H9 (cell line): ENCODE results near the gene CEP192. TPM values are rescaled to one million over a fixed set of nuclear protein-coding genes. Genes with fewer than 3 reads are reported as not detected.

Experiments used
- DNase-seq: peaks from one replicate; pipeline ENCODE4 v3.0.0-alpha.2; 2017
- H2AFZ ChIP-seq: one replicate; pipeline ENCODE4 v1.6.1; 2013; ENCODE audit warnings: mild to moderate bottlenecking, low read length, control low read depth, moderate library complexity
- H2AK5ac ChIP-seq: 2 replicates; pipeline ENCODE4 v1.6.1; 2013; ENCODE audit warnings: low read length, control low read depth, mixed read lengths; ENCODE audit not compliant: insufficient read length
- H2BK120ac ChIP-seq: one replicate; pipeline ENCODE4 v1.6.1; 2013; ENCODE audit warnings: low read depth, mild to moderate bottlenecking, low read length, control low read depth, inconsistent platforms; ENCODE audit not compliant: poor library complexity, severe bottlenecking
- H2BK12ac ChIP-seq: 2 replicates; pipeline ENCODE4 v1.6.1; 2013; ENCODE audit warnings: low read length, control low read depth, mixed read lengths, low read depth; ENCODE audit not compliant: insufficient read length
- H2BK15ac ChIP-seq: 2 replicates; pipeline ENCODE4 v1.6.1; 2013; ENCODE audit warnings: low read depth, low read length, control low read depth
- H2BK20ac ChIP-seq: one replicate; pipeline ENCODE4 v1.6.1; 2013; ENCODE audit warnings: low read depth, mild to moderate bottlenecking, low read length, control low read depth, inconsistent platforms; ENCODE audit not compliant: poor library complexity, severe bottlenecking
- H2BK5ac ChIP-seq: 2 replicates; pipeline ENCODE4 v1.6.1; 2013; ENCODE audit warnings: low read length, control low read depth, mixed read lengths; ENCODE audit not compliant: insufficient read length
- H3K14ac ChIP-seq: 2 replicates; pipeline ENCODE4 v1.6.1; 2013; ENCODE audit warnings: low read length, control low read depth; ENCODE audit not compliant: insufficient read depth
- H3K18ac ChIP-seq: 2 replicates; pipeline ENCODE4 v1.6.1; 2013; ENCODE audit warnings: low read depth, mild to moderate bottlenecking, mixed read lengths, low read length, control low read depth; ENCODE audit not compliant: insufficient read length
- H3K23ac ChIP-seq: 2 replicates; pipeline ENCODE4 v1.6.1; 2013; ENCODE audit warnings: low read length, control low read depth, mixed read lengths, low read depth; ENCODE audit not compliant: insufficient read length
- H3K23me2 ChIP-seq: 2 replicates; pipeline ENCODE4 v1.6.1; 2013; ENCODE audit warnings: low read depth, mild to moderate bottlenecking, mixed read lengths, low read length, control low read depth; ENCODE audit not compliant: insufficient read length, poor library complexity, severe bottlenecking
- H3K27ac ChIP-seq: 2 replicates; pipeline ENCODE4 v1.5.1; 2013; ENCODE audit warnings: low read length, control low read depth, mixed read lengths, low read depth; ENCODE audit not compliant: insufficient read length
- H3K27me3 ChIP-seq: 2 replicates; pipeline ENCODE4 v1.6.1; 2013; ENCODE audit warnings: low read length, control low read depth, inconsistent platforms; ENCODE audit not compliant: insufficient read depth
- H3K4ac ChIP-seq: 2 replicates; pipeline ENCODE4 v1.6.1; 2013; ENCODE audit warnings: low read depth, mild to moderate bottlenecking, control low read depth, inconsistent platforms, low read length, moderate library complexity
- H3K4me1 ChIP-seq: 2 replicates; pipeline ENCODE4 v1.6.1; 2013; ENCODE audit warnings: low read length, control low read depth, inconsistent platforms; ENCODE audit not compliant: insufficient read depth
- H3K4me2 ChIP-seq: 2 replicates; pipeline ENCODE4 v1.6.1; 2013; ENCODE audit warnings: low read length, control low read depth, mixed read lengths; ENCODE audit not compliant: insufficient read length, insufficient read depth
- H3K56ac ChIP-seq: 2 replicates; pipeline ENCODE4 v1.6.1; 2013; ENCODE audit warnings: low read depth, mild to moderate bottlenecking, mixed read lengths, low read length, control low read depth; ENCODE audit not compliant: insufficient read length
- H3K79me1 ChIP-seq: 2 replicates; pipeline ENCODE4 v1.6.1; 2013; ENCODE audit warnings: low read depth, mild to moderate bottlenecking, moderate library complexity, low read length, control low read depth, inconsistent platforms; ENCODE audit not compliant: insufficient read depth, poor library complexity, severe bottlenecking
- H3K79me2 ChIP-seq: 2 replicates; pipeline ENCODE4 v1.6.1; 2013; ENCODE audit warnings: low read length, control low read depth, inconsistent platforms; ENCODE audit not compliant: insufficient read depth
- H3K9ac ChIP-seq: 2 replicates; pipeline ENCODE4 v1.6.1; 2013; ENCODE audit warnings: low read length, control low read depth, mixed read lengths; ENCODE audit not compliant: insufficient read length; ENCODE audit errors: extremely low read depth
- H3K9me3 ChIP-seq: one replicate; pipeline ENCODE4 v1.6.1; 2013; ENCODE audit warnings: low read depth, low read length, inconsistent platforms; ENCODE audit not compliant: control insufficient read depth
- H3T11ph ChIP-seq: one replicate; pipeline ENCODE4 v1.6.1; 2013; ENCODE audit warnings: mild to moderate bottlenecking, low read length, control low read depth, inconsistent platforms
- H4K20me1 ChIP-seq: one replicate; pipeline ENCODE4 v1.6.1; 2013; ENCODE audit not compliant: control insufficient read depth, insufficient read length, insufficient read depth
- H4K5ac ChIP-seq: 2 replicates; pipeline ENCODE4 v1.6.1; 2013; ENCODE audit warnings: low read depth, mild to moderate bottlenecking, mixed read lengths, low read length, control low read depth; ENCODE audit not compliant: insufficient read length
- H4K8ac ChIP-seq: replicated peaks from 2 replicates; pipeline ENCODE4 v1.6.1; 2013; ENCODE audit warnings: low read length, control low read depth, mixed read lengths, low read depth; ENCODE audit not compliant: insufficient read length
- H4K91ac ChIP-seq: 2 replicates; pipeline ENCODE4 v1.6.1; 2013; ENCODE audit warnings: low read depth, mild to moderate bottlenecking, moderate library complexity, mixed read lengths, low read length, control low read depth; ENCODE audit not compliant: insufficient read length
- H3K27ac Mint-ChIP-seq, 3 experiments: 2 replicates in 2 of 3; 3 replicates in 1 of 3; pipeline ENCODE4 v1.8.0; 2020 to 2021; ENCODE audit warnings: mixed read lengths in 3 of 3, mild to moderate bottlenecking in 1 of 3, moderate library complexity in 1 of 3
- H3K27me3 Mint-ChIP-seq: 2 replicates; pipeline ENCODE4 v1.8.0; 2021; ENCODE audit warnings: low read depth, mild to moderate bottlenecking, moderate library complexity, mixed read lengths
- H3K36me3 Mint-ChIP-seq, 3 experiments: 2 replicates in 2 of 3; 3 replicates in 1 of 3; pipeline ENCODE4 v1.8.0; 2020 to 2021; ENCODE audit warnings: low read depth in 3 of 3, mixed read lengths in 3 of 3; ENCODE audit not compliant: insufficient read depth in 1 of 3
- H3K4me1 Mint-ChIP-seq, 2 experiments: 2 replicates each; pipeline ENCODE4 v1.8.0; 2020; ENCODE audit warnings: mixed read lengths in 2 of 2
- H3K4me3 Mint-ChIP-seq, 2 experiments: 2 replicates in 1 of 2; 3 replicates in 1 of 2; pipeline ENCODE4 v1.8.0; 2020 to 2021; ENCODE audit warnings: mild to moderate bottlenecking in 2 of 2, mixed read lengths in 2 of 2, moderate library complexity in 1 of 2
- H3K9me3 Mint-ChIP-seq, 2 experiments: 2 replicates in 1 of 2; 3 replicates in 1 of 2; pipeline ENCODE4 v1.8.0; 2020; ENCODE audit warnings: mild to moderate bottlenecking in 2 of 2, mixed read lengths in 2 of 2, moderate library complexity in 1 of 2
- CTCF ChIP-seq: fragments of 200-600 bp; sonication (generic); conservative IDR thresholded peaks from 3 replicates; pipeline ENCODE4 v1.8.0; 2021; ENCODE audit warnings: antibody characterized with exemption, mild to moderate bottlenecking
- WGBS: extraction: QIAGEN DNeasy Blood & Tissue Kit; methylation state at CpG from one replicate; pipeline ENCODE4 v1.1.7; 2013; ENCODE audit warnings: missing lambda C conversion rate, low lambda C conversion rate, mixed read lengths; ENCODE audit not compliant: insufficient read length; ENCODE audit errors: extremely low coverage; 5-methylcytosine and 5-hydroxymethylcytosine counted together
- total RNA-seq: library from RNA; stranded (reverse); gene quantifications from 2 replicates; pipeline ENCODE4 v1.2.1, GENCODE V29; 2021

CEP192 gene
- total RNA-seq, 1 experiment from 2014 or later, result 23.5 TPM

GRCh38 chr18:12973562-12974213 is 17.5 kb upstream of the CEP192 start:
- Histone ChIP-seq H3K23ac (no peak overlapping the region), H4K8ac (no peak overlapping the region), H3K9ac (no peak overlapping the region), H3K4me2 (no peak overlapping the region), H4K5ac (no peak overlapping the region), H2BK120ac (no peak overlapping the region), H3K27me3 (no peaks in the 10 kb centered on the region), H2BK15ac (no peak overlapping the region), H3K18ac (no peak overlapping the region), H3K27ac (no peak overlapping the region), H2BK12ac (no peak overlapping the region), H4K20me1 (no peaks in the 10 kb centered on the region), H3K9me3 (no peaks in the 10 kb centered on the region), H3K4ac (no peak overlapping the region), H3K79me1 (no peaks in the 10 kb centered on the region), H3K79me2 (no peaks in the 10 kb centered on the region; the same call in 1 of the 2 replicates), H2AFZ (no peak overlapping the region), H2AK5ac (no peak overlapping the region), H3K14ac (no peak overlapping the region), H3K4me1 (no peaks in the 10 kb centered on the region), H4K91ac (no peak overlapping the region), H3T11ph (no peak overlapping the region), H2BK5ac (no peak overlapping the region), H3K23me2 (no peaks in the 10 kb centered on the region), H3K56ac (no peak overlapping the region), H2BK20ac (no peak overlapping the region)
- Mint-ChIP-seq H3K36me3 (peaks cover 66 to 88% (median 71%) of the 10 kb centered on the region in 3 experiments), H3K27ac (no peak overlapping the region), H3K27me3 (no peaks in the 10 kb centered on the region; the same call in 1 of the 2 replicates), H3K4me1 (peaks cover 0 to 2% of the 10 kb centered on the region in 2 experiments; a peak in 1 of 4 replicates), H3K4me3 (no peak overlapping the region), H3K9me3 (peaks cover 4 to 6% of the 10 kb centered on the region in 2 experiments)
- TF ChIP-seq CTCF, result no peak
- no peak for DNase-seq
- no CpG with 5 or more reads among the region's 4 CpGs for WGBS
